NB4 (cell line): ENCODE data around the gene OR51E2.

Source experiments
- DNase-seq: peaks from one replicate; pipeline ENCODE4 v3.0.0; 2010; ENCODE audit warnings: low read depth
- H3K4me3 ChIP-seq: one replicate; pipeline ENCODE4 v1.5.1; 2011; ENCODE audit warnings: mild to moderate bottlenecking, low read depth, low read length, moderate library complexity
- MYC ChIP-seq: IDR thresholded peaks from 2 replicates; pipeline ENCODE4 v1.6.1; 2011; ENCODE audit warnings: low read depth, low read length
- POLR2A ChIP-seq: IDR thresholded peaks from 2 replicates; pipeline ENCODE4 v1.6.1; 2011; ENCODE audit warnings: mild to moderate bottlenecking; ENCODE audit not compliant: insufficient read length; ENCODE audit errors: extremely low read depth
- TF ChIP-seq, protein P1 (sequence below): IDR thresholded peaks from 2 replicates; pipeline ENCODE4 v1.6.1; 2011; ENCODE audit warnings: low read depth, low read length
- TF ChIP-seq, protein P2 (sequence below): IDR thresholded peaks from one replicate; pipeline ENCODE4 v1.5.1; 2012; ENCODE audit warnings: low read depth, low read length

Gene OR51E2

DNA sequence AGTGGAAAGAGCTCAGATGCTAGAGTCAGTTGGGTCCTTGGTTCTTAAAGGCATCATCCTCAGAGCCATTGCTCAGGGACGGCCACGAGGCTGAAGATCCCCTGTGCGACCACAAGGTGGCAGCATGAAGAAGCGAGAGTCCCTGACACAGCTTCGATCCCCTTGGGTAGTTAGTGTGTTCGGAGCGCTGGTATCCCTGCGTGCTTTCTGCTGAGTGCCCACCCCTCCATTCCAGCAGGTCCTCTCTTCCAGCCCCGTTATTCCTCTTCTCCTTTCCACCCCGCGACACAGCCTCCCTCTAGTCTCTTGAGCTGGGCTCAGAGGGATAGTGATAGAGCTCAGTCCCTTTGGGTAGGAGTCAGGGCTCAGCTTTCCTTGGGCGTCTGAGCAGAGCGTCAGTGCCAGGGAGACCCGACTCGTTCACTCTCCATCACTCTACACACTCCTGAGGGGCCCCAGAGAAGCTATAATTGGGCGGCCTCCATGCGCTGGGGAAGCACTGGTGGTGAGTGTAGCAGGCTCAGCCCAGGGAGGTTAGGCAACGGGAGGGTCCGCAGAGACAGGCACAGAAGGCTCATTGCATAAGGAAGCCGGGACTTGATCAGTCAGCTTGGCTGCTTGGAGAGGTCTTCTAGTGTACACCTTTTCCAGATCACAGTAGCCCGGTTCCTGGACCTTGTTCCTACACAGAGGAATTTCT lies 60.5 kb downstream of the OR51E2 start, which contains the start of gene OR51D1:
OR51D1 (plus strand) TSS at position 516 of the 700 bp plus-strand sequence. CDS start 2,314 bp downstream, outside the sequence.
- TF ChIP-seq, protein P1, sequence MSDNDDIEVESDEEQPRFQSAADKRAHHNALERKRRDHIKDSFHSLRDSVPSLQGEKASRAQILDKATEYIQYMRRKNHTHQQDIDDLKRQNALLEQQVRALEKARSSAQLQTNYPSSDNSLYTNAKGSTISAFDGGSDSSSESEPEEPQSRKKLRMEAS: peak; percentile 77
- no peak for TF ChIP-seq POLR2A
- TF ChIP-seq, protein P2, sequence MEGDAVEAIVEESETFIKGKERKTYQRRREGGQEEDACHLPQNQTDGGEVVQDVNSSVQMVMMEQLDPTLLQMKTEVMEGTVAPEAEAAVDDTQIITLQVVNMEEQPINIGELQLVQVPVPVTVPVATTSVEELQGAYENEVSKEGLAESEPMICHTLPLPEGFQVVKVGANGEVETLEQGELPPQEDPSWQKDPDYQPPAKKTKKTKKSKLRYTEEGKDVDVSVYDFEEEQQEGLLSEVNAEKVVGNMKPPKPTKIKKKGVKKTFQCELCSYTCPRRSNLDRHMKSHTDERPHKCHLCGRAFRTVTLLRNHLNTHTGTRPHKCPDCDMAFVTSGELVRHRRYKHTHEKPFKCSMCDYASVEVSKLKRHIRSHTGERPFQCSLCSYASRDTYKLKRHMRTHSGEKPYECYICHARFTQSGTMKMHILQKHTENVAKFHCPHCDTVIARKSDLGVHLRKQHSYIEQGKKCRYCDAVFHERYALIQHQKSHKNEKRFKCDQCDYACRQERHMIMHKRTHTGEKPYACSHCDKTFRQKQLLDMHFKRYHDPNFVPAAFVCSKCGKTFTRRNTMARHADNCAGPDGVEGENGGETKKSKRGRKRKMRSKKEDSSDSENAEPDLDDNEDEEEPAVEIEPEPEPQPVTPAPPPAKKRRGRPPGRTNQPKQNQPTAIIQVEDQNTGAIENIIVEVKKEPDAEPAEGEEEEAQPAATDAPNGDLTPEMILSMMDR: peak; percentile 87
- peak; percentile 80 for TF ChIP-seq MYC
- peak; percentile 68 for DNase-seq
- H3K4me3 ChIP-seq: no peak within 1 kb of the TSS

DNA sequence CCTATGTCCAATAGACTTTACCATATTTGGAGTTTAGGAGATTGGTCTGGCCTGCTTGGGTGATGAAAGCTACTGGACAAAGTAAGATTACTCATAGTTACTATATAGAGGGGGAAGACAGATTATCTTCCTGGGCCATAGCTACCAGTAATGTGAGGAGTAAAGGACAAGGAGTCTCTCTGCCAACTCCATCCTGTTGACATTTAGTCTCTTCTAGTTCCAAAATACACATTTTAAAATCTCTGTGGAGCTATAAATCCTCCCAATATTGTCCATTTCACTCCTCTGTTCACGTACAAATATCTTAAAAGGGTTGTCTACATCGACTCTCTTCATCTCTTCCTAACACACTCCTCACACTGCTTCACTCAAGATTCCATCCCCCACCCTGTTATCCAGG lies 61.5 kb downstream of the OR51E2 start:
- no peak for DNase-seq
- H3K4me3 ChIP-seq: no peak overlapping the region
- no peak for TF ChIP-seq MYC
- TF ChIP-seq, protein P1: no peak
- TF ChIP-seq POLR2A: no peak
- TF ChIP-seq, protein P2: no peak
